HEK293 (cell line): ENCODE results near the gene PLXNA2.

ENCODE experiments used
- CTCF ChIA-PET: fragments of 350-600 bp; formaldehyde crosslinking; extraction: SDS; loops from one replicate; lab custom pipeline; 2021; ENCODE audit warnings: antibody characterized with exemption; lab: Yijun Ruan, JAX
- POLR2A ChIA-PET: fragments of 300-600 bp; formaldehyde crosslinking; extraction: SDS; loops from one replicate; lab custom pipeline; 2020; ENCODE audit warnings: antibody characterized with exemption, inconsistent platforms; lab: Yijun Ruan, JAX
- H3K27ac ChIP-seq: fragments of 200-500 bp; sonication (Bioruptor generic); 2 replicates; pipeline ENCODE4 v1.5.1; 2014; ENCODE audit warnings: low read depth, low read length, control low read depth, inconsistent platforms; ENCODE audit errors: extremely low read depth
- H3K36me3 ChIP-seq, 2 experiments: fragments of 200-500 bp in 1 of 2; sonication (Bioruptor generic) in 1 of 2; 1 replicate in 1 of 2; 2 replicates in 1 of 2; pipeline ENCODE4 v1.5.1; 2014 to 2017; ENCODE audit warnings: inconsistent platforms in 2 of 2, low read length in 2 of 2; ENCODE audit not compliant: control insufficient read depth in 2 of 2, insufficient read depth in 1 of 2
- H3K4me1 ChIP-seq: fragments of 200-500 bp; sonication (Bioruptor generic); 2 replicates; pipeline ENCODE4 v1.5.1; 2014; ENCODE audit warnings: mild to moderate bottlenecking, low read length, inconsistent platforms; ENCODE audit not compliant: control insufficient read depth, insufficient read depth
- H3K4me3 ChIP-seq: 2 replicates; pipeline ENCODE4 v1.5.1; 2011; ENCODE audit warnings: low read depth, mild to moderate bottlenecking, control low read depth, low read length, moderate library complexity
- H3K9me3 ChIP-seq: fragments of 200-500 bp; sonication (Bioruptor generic); 2 replicates; pipeline ENCODE4 v1.5.1; 2014; ENCODE audit warnings: low read depth, low read length, inconsistent platforms; ENCODE audit not compliant: control insufficient read depth, insufficient read depth
- GFI1B ChIP-seq: fragments of 450-650 bp; formaldehyde crosslinking; IDR thresholded peaks from 2 replicates; pipeline ENCODE4 v1.5.1; 2016; ENCODE audit warnings: missing biosample characterization, missing genetic modification characterization
- GLIS1 ChIP-seq: fragments of 450-650 bp; formaldehyde crosslinking; IDR thresholded peaks from 2 replicates; pipeline ENCODE4 v1.5.1; 2016; ENCODE audit warnings: missing biosample characterization, missing genetic modification characterization
- IKZF3 ChIP-seq: fragments of 450-650 bp; IDR thresholded peaks from 2 replicates; pipeline ENCODE4 v1.5.0; 2018; ENCODE audit warnings: missing biosample characterization, mild to moderate bottlenecking, missing genetic modification characterization, moderate library complexity
- SP3 ChIP-seq: fragments of 450-650 bp; formaldehyde crosslinking; IDR thresholded peaks from 2 replicates; pipeline ENCODE4 v1.5.1; 2016; ENCODE audit warnings: missing biosample characterization, missing genetic modification characterization
- ZFP37 ChIP-seq: fragments of 450-650 bp; formaldehyde crosslinking; IDR thresholded peaks from 2 replicates; pipeline ENCODE4 v1.5.1; 2016; ENCODE audit warnings: missing biosample characterization, missing genetic modification characterization
- ZNF19 ChIP-seq: fragments of 450-650 bp; formaldehyde crosslinking; IDR thresholded peaks from 2 replicates; pipeline ENCODE4; 2016; ENCODE audit warnings: missing biosample characterization, missing genetic modification characterization, low read depth
- ZNF211 ChIP-seq: fragments of 450-650 bp; formaldehyde crosslinking; IDR thresholded peaks from 2 replicates; pipeline ENCODE4 v1.5.1; 2016; ENCODE audit warnings: low read depth, missing biosample characterization, missing genetic modification characterization
- ZNF341 ChIP-seq: fragments of 450-650 bp; formaldehyde crosslinking; IDR thresholded peaks from 2 replicates; pipeline ENCODE4; 2016; ENCODE audit warnings: low read depth, missing biosample characterization, missing genetic modification characterization
- ZNF366 ChIP-seq: fragments of 450-650 bp; formaldehyde crosslinking; conservative IDR thresholded peaks from 2 replicates; pipeline ENCODE4 v1.5.1; 2016; ENCODE audit warnings: missing biosample characterization, missing genetic modification characterization
- ZNF555 ChIP-seq: fragments of 450-650 bp; formaldehyde crosslinking; conservative IDR thresholded peaks from 2 replicates; pipeline ENCODE4 v1.5.1; 2017; ENCODE audit warnings: missing biosample characterization, mild to moderate bottlenecking, missing genetic modification characterization, inconsistent platforms
- ZNF654 ChIP-seq: fragments of 450-650 bp; formaldehyde crosslinking; IDR thresholded peaks from 2 replicates; pipeline ENCODE4 v1.5.1; 2016; ENCODE audit warnings: low read depth, missing biosample characterization, missing genetic modification characterization
- ZNF658 ChIP-seq: fragments of 450-650 bp; formaldehyde crosslinking; IDR thresholded peaks from 2 replicates; pipeline ENCODE4; 2016; ENCODE audit warnings: missing biosample characterization, missing genetic modification characterization
- ZNF660 ChIP-seq: fragments of 450-650 bp; IDR thresholded peaks from 2 replicates; pipeline ENCODE4 v1.5.1; 2018; ENCODE audit warnings: missing biosample characterization, mild to moderate bottlenecking, missing genetic modification characterization
- ZNF768 ChIP-seq: fragments of 450-650 bp; formaldehyde crosslinking; IDR thresholded peaks from 2 replicates; pipeline ENCODE4 v1.5.1; 2018; ENCODE audit warnings: missing biosample characterization, mild to moderate bottlenecking, missing genetic modification characterization
- ZNF843 ChIP-seq: fragments of 450-650 bp; formaldehyde crosslinking; IDR thresholded peaks from 2 replicates; pipeline ENCODE4 v1.5.1; 2016; ENCODE audit warnings: missing biosample characterization, missing genetic modification characterization
- ZSCAN16 ChIP-seq: fragments of 450-650 bp; formaldehyde crosslinking; IDR thresholded peaks from 2 replicates; pipeline ENCODE4 v1.5.1; 2016; ENCODE audit warnings: missing biosample characterization, missing genetic modification characterization
- TF ChIP-seq, protein P1 (sequence below): fragments of 450-650 bp; formaldehyde crosslinking; IDR thresholded peaks from 2 replicates; pipeline ENCODE4 v1.5.1; 2016; ENCODE audit warnings: missing biosample characterization, missing genetic modification characterization
- TF ChIP-seq, protein P2 (sequence below): fragments of 450-650 bp; formaldehyde crosslinking; IDR thresholded peaks from 2 replicates; pipeline ENCODE4 v1.5.1; 2016; ENCODE audit warnings: missing biosample characterization, missing genetic modification characterization
- TF ChIP-seq, protein P3 (sequence below): fragments of 450-650 bp; formaldehyde crosslinking; IDR thresholded peaks from 2 replicates; pipeline ENCODE4 v1.5.1; 2017; ENCODE audit warnings: missing biosample characterization, missing genetic modification characterization
- TF ChIP-seq, protein P4 (sequence below): fragments of 450-650 bp; formaldehyde crosslinking; IDR thresholded peaks from 2 replicates; pipeline ENCODE4 v1.5.1; 2017; ENCODE audit warnings: missing biosample characterization, missing genetic modification characterization
- TF ChIP-seq, protein P5 (sequence below): fragments of 450-650 bp; formaldehyde crosslinking; IDR thresholded peaks from 2 replicates; pipeline ENCODE4 v1.5.1; 2017; ENCODE audit warnings: missing biosample characterization, missing genetic modification characterization

PLXNA2 gene

DNA sequence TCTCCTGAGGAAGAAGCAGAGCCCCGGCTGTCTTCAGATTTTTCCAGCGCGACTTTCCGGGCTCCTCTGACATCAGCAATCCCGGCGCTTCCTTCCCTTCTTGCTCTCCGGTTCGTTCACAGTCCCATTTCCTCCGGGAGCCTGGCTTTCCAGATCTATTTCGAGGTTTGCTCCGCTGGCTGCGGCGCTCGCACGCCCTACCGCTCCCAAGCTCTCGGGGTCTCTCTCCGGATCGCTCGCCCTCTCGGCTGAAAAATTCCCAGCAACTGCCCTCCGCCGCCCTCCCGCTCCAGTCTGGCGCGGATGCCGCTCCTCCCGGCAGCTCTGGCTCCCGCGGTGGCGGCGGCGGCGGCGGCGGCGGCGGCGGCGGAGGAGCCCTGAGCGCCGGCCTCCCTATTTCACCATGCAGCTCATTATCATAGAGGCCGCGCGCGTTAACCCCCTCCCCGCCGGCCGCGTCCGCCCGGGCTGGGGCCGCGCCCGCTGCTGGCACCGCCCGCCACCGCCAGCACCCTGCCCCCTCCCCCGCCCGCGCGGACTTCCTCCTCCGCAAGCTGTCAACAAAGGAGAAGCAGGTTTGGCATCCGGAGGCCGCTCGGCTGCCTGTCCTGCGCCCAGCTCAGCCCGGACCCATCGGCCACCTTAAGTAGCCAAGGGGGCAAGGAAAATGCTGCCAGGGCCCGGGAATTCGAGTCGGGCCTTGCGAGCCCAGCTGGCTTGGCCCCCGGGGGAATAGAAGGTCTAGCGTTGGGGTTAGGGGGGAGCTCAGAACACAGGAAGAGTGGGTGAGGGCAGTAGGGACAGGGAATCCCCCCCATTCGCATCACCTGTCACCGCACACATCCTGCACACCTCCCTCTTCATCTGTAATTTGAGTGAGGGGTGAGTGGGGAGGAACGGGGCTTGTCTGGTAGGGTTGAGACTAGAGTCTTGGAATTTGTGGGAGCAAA lies at the start of gene PLXNA2 (continued):
- TF ChIP-seq ZNF341 (tag by site-specific recombination) (peak; percentile 38; the same call in 1 of the 2 replicates), ZNF843 (tag by site-specific recombination) (no peak), ZNF660 (tag by site-specific recombination) (0 out of 2 replicates have a peak, but pooled peaks have one; percentile 23), ZNF366 (tag by site-specific recombination) (no peak)

DNA sequence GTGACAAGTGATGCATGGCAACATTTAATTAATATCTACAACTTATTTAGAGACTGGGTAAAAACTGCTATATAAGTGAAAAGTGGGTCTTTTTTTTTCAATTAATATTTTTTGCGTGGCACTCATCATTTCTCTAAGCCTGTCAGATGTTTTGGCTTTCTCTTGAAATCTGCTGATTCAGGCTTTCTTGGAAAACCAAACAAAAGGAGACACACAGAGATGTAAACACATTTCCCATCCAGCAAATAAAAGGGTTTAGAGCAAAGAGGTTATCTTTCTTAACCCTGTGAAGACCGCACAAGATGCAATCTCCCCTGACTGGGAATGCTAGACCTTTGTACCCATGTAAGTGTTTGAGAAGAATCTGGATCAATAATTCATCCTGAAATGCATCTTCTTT lies 48.7 kb upstream of the PLXNA2 start:
- POLR2A ChIA-PET: no interaction called here
- CTCF ChIA-PET: no interaction called here
- TF ChIP-seq GFI1B (tag by site-specific recombination) (no peak), ZNF658 (tag by site-specific recombination) (no peak), IKZF3 (tag by site-specific recombination) (no peak), ZNF19 (no peak), SP3 (tag by site-specific recombination) (no peak)
- TF ChIP-seq, protein P1, sequence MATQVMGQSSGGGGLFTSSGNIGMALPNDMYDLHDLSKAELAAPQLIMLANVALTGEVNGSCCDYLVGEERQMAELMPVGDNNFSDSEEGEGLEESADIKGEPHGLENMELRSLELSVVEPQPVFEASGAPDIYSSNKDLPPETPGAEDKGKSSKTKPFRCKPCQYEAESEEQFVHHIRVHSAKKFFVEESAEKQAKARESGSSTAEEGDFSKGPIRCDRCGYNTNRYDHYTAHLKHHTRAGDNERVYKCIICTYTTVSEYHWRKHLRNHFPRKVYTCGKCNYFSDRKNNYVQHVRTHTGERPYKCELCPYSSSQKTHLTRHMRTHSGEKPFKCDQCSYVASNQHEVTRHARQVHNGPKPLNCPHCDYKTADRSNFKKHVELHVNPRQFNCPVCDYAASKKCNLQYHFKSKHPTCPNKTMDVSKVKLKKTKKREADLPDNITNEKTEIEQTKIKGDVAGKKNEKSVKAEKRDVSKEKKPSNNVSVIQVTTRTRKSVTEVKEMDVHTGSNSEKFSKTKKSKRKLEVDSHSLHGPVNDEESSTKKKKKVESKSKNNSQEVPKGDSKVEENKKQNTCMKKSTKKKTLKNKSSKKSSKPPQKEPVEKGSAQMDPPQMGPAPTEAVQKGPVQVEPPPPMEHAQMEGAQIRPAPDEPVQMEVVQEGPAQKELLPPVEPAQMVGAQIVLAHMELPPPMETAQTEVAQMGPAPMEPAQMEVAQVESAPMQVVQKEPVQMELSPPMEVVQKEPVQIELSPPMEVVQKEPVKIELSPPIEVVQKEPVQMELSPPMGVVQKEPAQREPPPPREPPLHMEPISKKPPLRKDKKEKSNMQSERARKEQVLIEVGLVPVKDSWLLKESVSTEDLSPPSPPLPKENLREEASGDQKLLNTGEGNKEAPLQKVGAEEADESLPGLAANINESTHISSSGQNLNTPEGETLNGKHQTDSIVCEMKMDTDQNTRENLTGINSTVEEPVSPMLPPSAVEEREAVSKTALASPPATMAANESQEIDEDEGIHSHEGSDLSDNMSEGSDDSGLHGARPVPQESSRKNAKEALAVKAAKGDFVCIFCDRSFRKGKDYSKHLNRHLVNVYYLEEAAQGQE (tag by site-specific recombination): no peak
- Histone ChIP-seq H3K4me1 (no peaks in the 10 kb centered on the region), H3K9me3 (no peaks in the 10 kb centered on the region), H3K27ac (no peak overlapping the region), H3K4me3 (no peak overlapping the region), H3K36me3 (no peaks in the 10 kb centered on the region)

DNA sequence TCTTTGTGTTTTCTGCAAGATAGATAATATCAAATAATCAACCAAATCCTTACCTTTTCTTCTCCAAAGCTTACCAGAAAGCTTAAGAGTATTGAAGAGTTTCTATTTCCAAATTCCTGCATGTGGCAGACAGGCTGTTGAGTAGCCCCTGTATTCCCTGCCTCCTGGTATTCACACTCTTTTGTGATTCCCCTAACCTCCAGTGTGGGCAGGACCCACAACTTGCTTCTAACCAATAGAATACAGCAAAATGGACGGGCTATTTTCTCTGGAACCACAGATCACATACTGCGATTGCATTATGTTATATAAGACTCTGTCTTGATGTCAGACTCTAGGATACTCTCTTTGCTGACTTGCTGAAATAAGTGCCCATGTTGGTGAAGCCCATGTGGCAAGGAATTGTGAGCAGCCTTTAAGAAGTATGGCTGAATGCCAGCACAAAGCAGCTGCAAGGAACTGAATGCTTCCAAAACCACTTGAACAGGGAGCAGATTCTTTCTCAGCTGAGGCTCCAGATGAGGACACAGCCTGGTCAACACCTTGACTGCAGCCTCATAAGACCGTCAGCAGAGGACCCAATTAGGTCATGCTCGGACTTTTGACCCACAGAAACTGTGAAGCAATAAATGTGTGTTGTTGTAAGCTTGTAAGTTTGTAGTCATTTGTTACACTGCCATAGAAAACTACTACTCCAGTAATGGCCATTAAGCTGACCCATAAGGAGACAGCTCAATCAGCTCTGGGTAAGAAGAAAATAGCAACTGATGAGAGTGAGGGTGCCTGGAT lies 47.9 kb upstream of the PLXNA2 start:
- Histone ChIP-seq H3K27ac (no peak overlapping the region), H3K36me3 (no peaks in the 10 kb centered on the region), H3K4me1 (no peaks in the 10 kb centered on the region), H3K9me3 (no peaks in the 10 kb centered on the region), H3K4me3 (no peak overlapping the region)
- ChIA-PET CTCF (interaction anchor here (0.8 kb wide), 1 partner anchor 46 kb away, joined by 3 read pairs; no protein-coding TSS in a partner anchor), POLR2A (no interaction called here)
- TF ChIP-seq, protein P2, sequence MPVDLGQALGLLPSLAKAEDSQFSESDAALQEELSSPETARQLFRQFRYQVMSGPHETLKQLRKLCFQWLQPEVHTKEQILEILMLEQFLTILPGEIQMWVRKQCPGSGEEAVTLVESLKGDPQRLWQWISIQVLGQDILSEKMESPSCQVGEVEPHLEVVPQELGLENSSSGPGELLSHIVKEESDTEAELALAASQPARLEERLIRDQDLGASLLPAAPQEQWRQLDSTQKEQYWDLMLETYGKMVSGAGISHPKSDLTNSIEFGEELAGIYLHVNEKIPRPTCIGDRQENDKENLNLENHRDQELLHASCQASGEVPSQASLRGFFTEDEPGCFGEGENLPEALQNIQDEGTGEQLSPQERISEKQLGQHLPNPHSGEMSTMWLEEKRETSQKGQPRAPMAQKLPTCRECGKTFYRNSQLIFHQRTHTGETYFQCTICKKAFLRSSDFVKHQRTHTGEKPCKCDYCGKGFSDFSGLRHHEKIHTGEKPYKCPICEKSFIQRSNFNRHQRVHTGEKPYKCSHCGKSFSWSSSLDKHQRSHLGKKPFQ: no peak
- TF ChIP-seq GLIS1 (no peak), ZNF211 (tag by site-specific recombination) (no peak), ZNF768 (no peak), ZNF555 (tag by site-specific recombination) (no peak), ZFP37 (tag by site-specific recombination) (no peak), ZSCAN16 (no peak), ZNF654 (tag by site-specific recombination) (no peak)
- TF ChIP-seq, protein P3, sequence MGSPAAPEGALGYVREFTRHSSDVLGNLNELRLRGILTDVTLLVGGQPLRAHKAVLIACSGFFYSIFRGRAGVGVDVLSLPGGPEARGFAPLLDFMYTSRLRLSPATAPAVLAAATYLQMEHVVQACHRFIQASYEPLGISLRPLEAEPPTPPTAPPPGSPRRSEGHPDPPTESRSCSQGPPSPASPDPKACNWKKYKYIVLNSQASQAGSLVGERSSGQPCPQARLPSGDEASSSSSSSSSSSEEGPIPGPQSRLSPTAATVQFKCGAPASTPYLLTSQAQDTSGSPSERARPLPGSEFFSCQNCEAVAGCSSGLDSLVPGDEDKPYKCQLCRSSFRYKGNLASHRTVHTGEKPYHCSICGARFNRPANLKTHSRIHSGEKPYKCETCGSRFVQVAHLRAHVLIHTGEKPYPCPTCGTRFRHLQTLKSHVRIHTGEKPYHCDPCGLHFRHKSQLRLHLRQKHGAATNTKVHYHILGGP (tag by site-specific recombination): no peak
- TF ChIP-seq, protein P4, sequence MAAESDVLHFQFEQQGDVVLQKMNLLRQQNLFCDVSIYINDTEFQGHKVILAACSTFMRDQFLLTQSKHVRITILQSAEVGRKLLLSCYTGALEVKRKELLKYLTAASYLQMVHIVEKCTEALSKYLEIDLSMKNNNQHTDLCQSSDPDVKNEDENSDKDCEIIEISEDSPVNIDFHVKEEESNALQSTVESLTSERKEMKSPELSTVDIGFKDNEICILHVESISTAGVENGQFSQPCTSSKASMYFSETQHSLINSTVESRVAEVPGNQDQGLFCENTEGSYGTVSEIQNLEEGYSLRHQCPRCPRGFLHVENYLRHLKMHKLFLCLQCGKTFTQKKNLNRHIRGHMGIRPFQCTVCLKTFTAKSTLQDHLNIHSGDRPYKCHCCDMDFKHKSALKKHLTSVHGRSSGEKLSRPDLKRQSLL (tag by site-specific recombination): no peak
- TF ChIP-seq, protein P5, sequence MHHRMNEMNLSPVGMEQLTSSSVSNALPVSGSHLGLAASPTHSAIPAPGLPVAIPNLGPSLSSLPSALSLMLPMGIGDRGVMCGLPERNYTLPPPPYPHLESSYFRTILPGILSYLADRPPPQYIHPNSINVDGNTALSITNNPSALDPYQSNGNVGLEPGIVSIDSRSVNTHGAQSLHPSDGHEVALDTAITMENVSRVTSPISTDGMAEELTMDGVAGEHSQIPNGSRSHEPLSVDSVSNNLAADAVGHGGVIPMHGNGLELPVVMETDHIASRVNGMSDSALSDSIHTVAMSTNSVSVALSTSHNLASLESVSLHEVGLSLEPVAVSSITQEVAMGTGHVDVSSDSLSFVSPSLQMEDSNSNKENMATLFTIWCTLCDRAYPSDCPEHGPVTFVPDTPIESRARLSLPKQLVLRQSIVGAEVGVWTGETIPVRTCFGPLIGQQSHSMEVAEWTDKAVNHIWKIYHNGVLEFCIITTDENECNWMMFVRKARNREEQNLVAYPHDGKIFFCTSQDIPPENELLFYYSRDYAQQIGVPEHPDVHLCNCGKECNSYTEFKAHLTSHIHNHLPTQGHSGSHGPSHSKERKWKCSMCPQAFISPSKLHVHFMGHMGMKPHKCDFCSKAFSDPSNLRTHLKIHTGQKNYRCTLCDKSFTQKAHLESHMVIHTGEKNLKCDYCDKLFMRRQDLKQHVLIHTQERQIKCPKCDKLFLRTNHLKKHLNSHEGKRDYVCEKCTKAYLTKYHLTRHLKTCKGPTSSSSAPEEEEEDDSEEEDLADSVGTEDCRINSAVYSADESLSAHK (tag by site-specific recombination): no peak
